ENCODE measurements around the gene KAT2B. TPM values are rescaled to one million over a fixed set of nuclear protein-coding genes. Genes with fewer than 3 reads are reported as not detected.

The KAT2B gene
- total and polyA plus RNA-seq, 2 donors (not counting 1 experiment from before 2014, with no cell fraction given): 21.7 to 57.5 TPM

GRCh38 chr3:20041197-20041780, 1.0 kb downstream of the KAT2B start:
- no peak for TF ChIP-seq CTCF (IDR thresholded peaks at IDR 0.05)
- TF ChIP-seq EZH2 (IDR thresholded peaks at IDR 0.05; ENCODE audit: borderline replicate concordance, insufficient read depth, low read depth, low read length, poor library complexity, severe bottlenecking): no peak
- ChIA-PET POLR2A (interaction anchor here (0.6 to 1.7 kb wide), 10 partner anchors 9 to 145 kb away, joined by 3 to 7 read pairs (median 3); partner anchors contain the start of genes RAB5A and SGO1), CTCF (interaction anchor here (0.9 to 2.7 kb wide), 11 partner anchors 14 to 175 kb away, joined by 3 to 14 read pairs (median 3); partner anchors contain the start of gene SGO1)
- intact Hi-C loops (cut with micrococcal nuclease): loop anchor here (1.0 to 5.0 kb wide), 5 partner anchors 145 to 1619 kb away; partner anchors contain the start of genes KCNH8 and SGO1
- Histone ChIP-seq H4K20me1 (ENCODE audit: control insufficient read depth, insufficient read depth, low read length, poor library complexity, severe bottlenecking) (peaks cover 3% of the 10 kb centered on the region), H3K79me2 (ENCODE audit: control insufficient read depth, insufficient read depth, low read length) (peaks cover 56% of the 10 kb centered on the region), H3K36me3 (replicated peaks in 1 of 2; ENCODE audit: control extremely low read depth in 1 of 2, control insufficient read depth in 1 of 2, extremely low read depth in 1 of 2, insufficient read depth in 2 of 2, low read length in 1 of 2) (peaks cover 0 to 7% of the 10 kb centered on the region in 2 experiments), H3K4me3 (ENCODE audit: control extremely low read depth in 1 of 5, extremely low read depth in 1 of 5, insufficient read depth in 1 of 5, low read depth in 2 of 5, low read length in 4 of 5) (peak overlapping the region; percentile 68 to 87 (median 84)), H3K4me1 (ENCODE audit: control insufficient read depth in 2 of 2, insufficient read depth in 2 of 2, low read length in 2 of 2) (peaks cover 43 to 56% of the 10 kb centered on the region in 2 donors), H3K27me3 (replicated peaks in 1 of 4; ENCODE audit: control extremely low read depth in 1 of 4, control insufficient read depth in 3 of 4, insufficient read depth in 4 of 4, low read length in 3 of 4) (no peaks in the 10 kb centered on the region), H3K27ac (ENCODE audit: low read length in 2 of 2) (peak overlapping the region; percentile 83 to 85), H3K9me3 (ENCODE audit: control extremely low read depth in 1 of 3, control insufficient read depth in 2 of 3, insufficient read depth in 1 of 3, low read length in 2 of 3) (no peaks in the 10 kb centered on the region), H2AFZ (ENCODE audit: insufficient read depth, low read depth, low read length, poor library complexity, severe bottlenecking) (peak overlapping the region; percentile 83), H3K9ac (ENCODE audit: low read length) (peak overlapping the region; percentile 71), H3K4me2 (replicated peaks; ENCODE audit: low read depth, low read length, poor library complexity, severe bottlenecking) (peak overlapping the region; percentile 85)
- Mint-ChIP-seq H3K9me3 (ENCODE audit: insufficient read depth) (no peaks in the 10 kb centered on the region), H3K4me1 (peaks cover 51% of the 10 kb centered on the region), H3K27me3 (no peaks in the 10 kb centered on the region), H3K4me3 (peak overlapping the region; percentile 97), H3K27ac (peak overlapping the region; percentile 98)
- DNase-seq (peak; percentile 80), ATAC-seq (ENCODE audit: low read depth) (peak; percentile 25)
- WGBS (ENCODE audit: insufficient coverage): under 1% methylated on average over 27 of the region's 28 CpGs

GRCh38 chr3:20042331-20042730, 2.1 kb downstream of the KAT2B start:
- Histone ChIP-seq H3K4me1 (ENCODE audit: control insufficient read depth in 2 of 2, insufficient read depth in 2 of 2, low read length in 2 of 2) (peaks cover 52 to 66% of the 10 kb centered on the region in 2 donors), H3K27ac (ENCODE audit: low read length in 2 of 2) (peak overlapping the region; percentile 30 to 83), H3K36me3 (replicated peaks in 1 of 2; ENCODE audit: control extremely low read depth in 1 of 2, control insufficient read depth in 1 of 2, extremely low read depth in 1 of 2, insufficient read depth in 2 of 2, low read length in 1 of 2) (peaks cover 0 to 7% of the 10 kb centered on the region in 2 experiments), H3K4me2 (replicated peaks; ENCODE audit: low read depth, low read length, poor library complexity, severe bottlenecking) (peak overlapping the region; percentile 85), H3K9ac (ENCODE audit: low read length) (no peak overlapping the region), H4K20me1 (ENCODE audit: control insufficient read depth, insufficient read depth, low read length, poor library complexity, severe bottlenecking) (peaks cover 7% of the 10 kb centered on the region), H3K4me3 (ENCODE audit: control extremely low read depth in 1 of 5, extremely low read depth in 1 of 5, insufficient read depth in 1 of 5, low read depth in 2 of 5, low read length in 4 of 5) (no peak overlapping the region), H3K79me2 (ENCODE audit: control insufficient read depth, insufficient read depth, low read length) (peaks cover 67% of the 10 kb centered on the region), H3K27me3 (replicated peaks in 1 of 4; ENCODE audit: control extremely low read depth in 1 of 4, control insufficient read depth in 3 of 4, insufficient read depth in 4 of 4, low read length in 3 of 4) (no peaks in the 10 kb centered on the region), H3K9me3 (ENCODE audit: control extremely low read depth in 1 of 3, control insufficient read depth in 2 of 3, insufficient read depth in 1 of 3, low read length in 2 of 3) (no peaks in the 10 kb centered on the region), H2AFZ (ENCODE audit: insufficient read depth, low read depth, low read length, poor library complexity, severe bottlenecking) (no peak overlapping the region)
- H3K4me1 Mint-ChIP-seq: peaks cover 58% of the 10 kb centered on the region
- ATAC-seq (ENCODE audit: low read depth) (no peak), DNase-seq (no peak)
- CTCF ChIA-PET: interaction anchor here (0.7 to 2.7 kb wide), 5 partner anchors 27 to 693 kb away, joined by 3 to 14 read pairs (median 4); partner anchors contain the start of gene SGO1
- H3K4me3 Mint-ChIP-seq: peak overlapping the region; percentile 97
- intact Hi-C loops (cut with micrococcal nuclease): loop anchor here (5.0 kb wide), 4 partner anchors 155 to 1620 kb away; partner anchors contain the start of gene KCNH8
- H3K9me3 Mint-ChIP-seq (ENCODE audit: insufficient read depth): no peaks in the 10 kb centered on the region
- TF ChIP-seq CTCF (IDR thresholded peaks at IDR 0.05): no peak
- no peak for TF ChIP-seq EZH2 (IDR thresholded peaks at IDR 0.05; ENCODE audit: borderline replicate concordance, insufficient read depth, low read depth, low read length, poor library complexity, severe bottlenecking)
- WGBS (ENCODE audit: insufficient coverage): no CpG with 5 or more reads among the region's 5 CpGs
- POLR2A ChIA-PET: no interaction called here
- peak overlapping the region; percentile 98 for H3K27ac Mint-ChIP-seq
- H3K27me3 Mint-ChIP-seq: no peaks in the 10 kb centered on the region

Measured in B cell (primary cell).